Choroid plexus epithelial cell (primary cell): ENCODE measurements around the gene EPO.
A peak's percentile ranks its signal among the peaks of the same experiment; 100 is the strongest.

Source experiments
- DNase-seq: peaks from one replicate; pipeline ENCODE4 v3.0.0-alpha.2; 2010; ENCODE audit warnings: low read depth
- H3K4me3 ChIP-seq: 2 replicates; pipeline ENCODE4 v1.5.1; 2011; ENCODE audit warnings: low read depth, mild to moderate bottlenecking, control low read depth, low read length, moderate library complexity
- TF ChIP-seq, protein P1 (sequence below): conservative IDR thresholded peaks from 2 replicates; pipeline ENCODE4 v1.5.1; 2011; ENCODE audit warnings: low read depth, mild to moderate bottlenecking, control low read depth, inconsistent platforms, low read length, moderate library complexity

Gene EPO

DNA sequence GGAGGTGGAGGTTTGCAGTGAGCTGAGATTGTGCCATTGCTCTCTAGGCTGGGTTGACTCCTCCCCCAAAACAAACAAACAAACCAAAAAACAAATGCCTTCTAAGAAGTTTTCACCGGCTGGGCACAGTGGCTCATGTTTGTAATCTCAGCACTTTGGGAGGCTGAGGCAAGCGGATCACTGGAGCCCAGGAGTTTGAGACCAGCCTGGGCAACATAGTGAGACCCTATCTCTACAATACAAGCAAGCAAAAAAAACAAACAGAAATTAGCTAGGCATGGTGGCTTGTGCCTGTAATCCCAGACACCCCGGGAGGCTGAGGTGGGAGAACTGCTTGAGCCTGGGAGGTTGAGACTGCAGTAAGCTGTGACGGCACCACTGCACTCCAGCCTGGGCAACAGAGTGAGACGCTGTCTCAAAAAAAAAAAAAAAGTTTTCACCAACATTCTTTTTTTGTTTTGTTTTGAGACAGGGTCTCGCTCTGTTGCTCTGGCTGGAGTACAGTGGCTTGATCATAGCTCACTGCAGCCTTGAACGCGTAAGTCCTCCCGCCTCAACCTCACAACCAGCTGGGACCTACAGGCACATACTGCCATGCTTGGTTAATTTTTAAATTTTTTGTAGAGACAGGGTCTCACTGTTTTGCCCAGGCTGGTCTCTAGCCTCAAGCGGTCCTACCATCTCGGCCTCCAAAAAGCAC is 11.8 kb downstream of the EPO start:
- H3K4me3 ChIP-seq: no peak overlapping the region
- DNase-seq: no peak
- TF ChIP-seq, protein P1, sequence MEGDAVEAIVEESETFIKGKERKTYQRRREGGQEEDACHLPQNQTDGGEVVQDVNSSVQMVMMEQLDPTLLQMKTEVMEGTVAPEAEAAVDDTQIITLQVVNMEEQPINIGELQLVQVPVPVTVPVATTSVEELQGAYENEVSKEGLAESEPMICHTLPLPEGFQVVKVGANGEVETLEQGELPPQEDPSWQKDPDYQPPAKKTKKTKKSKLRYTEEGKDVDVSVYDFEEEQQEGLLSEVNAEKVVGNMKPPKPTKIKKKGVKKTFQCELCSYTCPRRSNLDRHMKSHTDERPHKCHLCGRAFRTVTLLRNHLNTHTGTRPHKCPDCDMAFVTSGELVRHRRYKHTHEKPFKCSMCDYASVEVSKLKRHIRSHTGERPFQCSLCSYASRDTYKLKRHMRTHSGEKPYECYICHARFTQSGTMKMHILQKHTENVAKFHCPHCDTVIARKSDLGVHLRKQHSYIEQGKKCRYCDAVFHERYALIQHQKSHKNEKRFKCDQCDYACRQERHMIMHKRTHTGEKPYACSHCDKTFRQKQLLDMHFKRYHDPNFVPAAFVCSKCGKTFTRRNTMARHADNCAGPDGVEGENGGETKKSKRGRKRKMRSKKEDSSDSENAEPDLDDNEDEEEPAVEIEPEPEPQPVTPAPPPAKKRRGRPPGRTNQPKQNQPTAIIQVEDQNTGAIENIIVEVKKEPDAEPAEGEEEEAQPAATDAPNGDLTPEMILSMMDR: no peak

DNA sequence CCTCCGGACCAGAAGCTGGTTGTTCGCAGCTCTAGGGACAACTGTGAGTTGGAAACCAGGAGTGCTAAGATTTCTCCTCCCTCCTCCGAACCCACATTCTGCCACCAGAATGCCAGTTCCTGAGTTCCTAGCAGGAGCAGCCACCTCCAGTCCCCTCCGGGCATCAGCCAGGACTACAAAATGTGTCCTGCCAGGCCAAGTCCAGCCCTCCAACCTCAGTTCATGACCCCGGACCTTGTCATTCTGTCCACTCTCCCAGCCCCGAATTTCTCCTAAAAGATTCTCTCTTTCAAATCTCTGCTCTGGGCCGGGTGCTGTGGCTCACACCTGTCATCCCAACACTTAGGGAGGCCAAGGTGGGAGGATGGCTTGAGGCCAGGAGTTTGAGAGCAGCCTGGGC is 15.5 kb downstream of the EPO start:
- TF ChIP-seq, protein P1: no peak
- no peak for DNase-seq

DNA sequence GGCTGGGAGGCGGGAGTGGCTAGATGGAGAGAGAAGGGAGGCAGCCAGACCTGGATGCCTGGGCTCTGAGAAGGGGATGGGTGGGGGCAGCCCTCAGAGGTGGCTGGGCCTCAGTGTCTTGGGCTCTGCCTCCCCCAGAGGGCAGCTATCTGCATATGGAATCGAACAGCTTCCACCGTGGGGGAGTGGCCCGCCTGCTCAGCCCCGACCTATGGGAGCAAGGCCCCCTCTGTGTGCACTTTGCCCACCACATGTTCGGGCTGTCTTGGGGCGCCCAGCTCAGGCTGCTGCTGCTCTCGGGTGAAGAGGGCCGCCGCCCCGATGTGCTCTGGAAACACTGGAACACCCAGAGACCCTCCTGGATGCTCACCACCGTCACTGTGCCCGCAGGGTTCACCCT is 16.4 kb downstream of the EPO start:
- TF ChIP-seq, protein P1: no peak
- no peak overlapping the region for H3K4me3 ChIP-seq
- no peak for DNase-seq

More for the DNA sequence above, 15.5 kb downstream of the EPO start:
- no peak overlapping the region for H3K4me3 ChIP-seq

DNA sequence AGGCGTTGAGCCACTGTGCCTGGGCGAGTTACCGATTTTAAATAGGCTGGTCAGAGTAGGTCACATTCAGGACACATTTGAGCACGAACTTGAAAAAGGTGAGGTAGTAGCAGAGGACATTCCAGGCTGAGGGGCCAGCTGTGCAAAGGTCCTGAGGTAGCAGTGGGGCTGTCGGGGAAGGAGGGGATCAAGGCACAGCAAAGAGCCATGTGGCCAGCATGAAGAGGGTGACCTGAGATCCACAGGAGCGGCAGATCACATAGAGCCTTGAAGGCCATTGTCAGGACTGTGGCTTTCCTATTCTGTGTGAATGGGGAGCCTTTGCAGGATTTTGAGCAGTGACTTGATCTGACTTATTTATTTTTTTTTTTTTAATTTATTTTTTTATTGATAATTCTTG is 19.7 kb downstream of the EPO start:
- TF ChIP-seq, protein P1: no peak
- DNase-seq: no peak
- no peak overlapping the region for H3K4me3 ChIP-seq

DNA sequence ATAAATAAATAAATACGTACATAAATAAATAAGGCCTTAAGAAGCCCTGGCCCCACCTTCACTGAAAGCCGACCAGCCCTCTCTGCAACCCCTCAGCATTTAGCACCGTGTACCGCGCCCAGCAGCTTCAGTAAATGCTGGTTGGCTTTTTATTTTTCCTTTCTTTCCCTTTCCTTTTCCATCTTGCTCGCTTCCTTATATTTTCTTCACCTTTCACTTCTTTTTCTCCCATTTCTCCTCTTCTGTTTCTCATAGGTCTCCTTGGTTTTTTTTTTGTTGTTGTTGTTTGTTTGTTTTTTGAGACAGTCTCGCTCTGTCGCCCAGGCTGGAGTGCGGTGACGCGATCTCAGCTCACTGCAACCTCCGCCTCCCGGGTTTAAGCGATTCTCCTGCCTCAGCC is 24.3 kb downstream of the EPO start:
- no peak for DNase-seq
- H3K4me3 ChIP-seq: no peak overlapping the region
- TF ChIP-seq, protein P1: no peak

DNA sequence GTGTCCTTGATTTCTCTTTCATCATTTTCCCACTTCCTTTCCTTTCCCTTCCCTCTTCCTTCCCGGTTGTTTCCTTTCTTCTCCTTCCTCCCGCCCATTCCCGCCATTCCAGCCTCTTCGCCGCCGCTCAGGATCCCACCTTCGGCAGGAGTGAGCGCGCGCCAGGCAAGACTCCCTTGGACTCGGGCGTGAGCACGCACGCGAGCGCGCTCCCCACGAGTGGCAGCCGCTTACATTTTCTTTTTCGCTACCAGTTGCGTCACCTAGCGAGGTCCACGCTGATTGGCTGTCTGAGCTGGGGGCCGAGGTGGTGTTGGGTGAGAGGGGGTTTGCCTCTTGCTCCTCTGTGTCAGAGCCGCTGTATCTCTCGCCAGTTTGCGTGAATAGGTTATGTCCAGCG is 24.9 kb downstream of the EPO start:
- TF ChIP-seq, protein P1: no peak
- DNase-seq: peak; percentile 64
- peak overlapping the region; percentile 61 for H3K4me3 ChIP-seq

DNA sequence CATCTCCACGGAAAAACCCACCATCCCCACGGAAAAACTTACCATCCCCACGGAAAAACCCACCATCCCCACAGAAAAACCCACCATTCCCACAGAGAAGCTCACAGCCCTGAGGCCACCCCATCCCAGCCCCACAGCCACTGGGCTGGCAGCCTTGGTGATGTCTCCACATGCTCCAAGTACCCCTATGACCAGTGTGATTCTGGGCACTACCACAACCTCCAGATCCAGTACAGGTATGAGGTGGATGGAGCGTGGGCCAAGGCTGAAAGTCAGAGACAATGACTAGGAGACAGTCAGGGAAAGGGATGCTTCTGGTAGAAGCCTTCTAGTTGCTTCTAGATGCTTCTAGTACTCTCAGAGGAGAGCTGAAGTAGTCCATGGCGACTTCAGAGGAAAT is 32.7 kb downstream of the EPO start:
- no peak for DNase-seq
- no peak overlapping the region for H3K4me3 ChIP-seq
- TF ChIP-seq, protein P1: no peak
